GM18517 (cell line): Measurements from ENCODE around the gene CTSC.
"Not testable (repeated sequence)": the region's sequence is repeated elsewhere in the genome, so short reads cannot be mapped to it uniquely, and the experiment has no call there.

Experiments used
- ATAC-seq: cut with Tn5 transposase; IDR thresholded peaks from one replicate; pipeline ENCODE4 v1.9.1; 2021; ENCODE audit warnings: mild to moderate bottlenecking, moderate library complexity; ENCODE audit not compliant: unreplicated experiment

Gene CTSC

GRCh38 chr11:88292171-88292843 is 45.2 kb downstream of the CTSC start:
- no peak for ATAC-seq

- ATAC-seq, result no peak
Measured at GRCh38 chr11:88288560-88288959, 49.0 kb downstream of the CTSC start.

- ATAC-seq, result no peak
Measured at GRCh38 chr11:88284336-88285050, 53.0 kb downstream of the CTSC start.

- no peak for ATAC-seq
Measured at GRCh38 chr11:88282747-88283515, 54.6 kb downstream of the CTSC start.

- ATAC-seq, result no peak
Measured at GRCh38 chr11:88281317-88281712, 56.2 kb downstream of the CTSC start.

GRCh38 chr11:88280673-88281316 is 56.7 kb downstream of the CTSC start:
- no peak for ATAC-seq

GRCh38 chr11:88277349-88277915 is 60.1 kb downstream of the CTSC start:
- no peak for ATAC-seq

- ATAC-seq, result no peak
Measured at GRCh38 chr11:88275636-88276035, 61.9 kb downstream of the CTSC start.

- ATAC-seq, result no peak
Measured at GRCh38 chr11:88266919-88267318, 70.6 kb downstream of the CTSC start.

- ATAC-seq, result no peak
Measured at GRCh38 chr11:88266157-88266556, 71.4 kb downstream of the CTSC start.

GRCh38 chr11:88259431-88259830 is 78.1 kb downstream of the CTSC start:
- no peak for ATAC-seq

- ATAC-seq, result no peak
Measured at GRCh38 chr11:88252208-88252607, 85.3 kb downstream of the CTSC start.

- no peak for ATAC-seq
Measured at GRCh38 chr11:88250566-88251242, 86.8 kb downstream of the CTSC start.

- no peak for ATAC-seq
Measured at GRCh38 chr11:88249706-88250105, 87.8 kb downstream of the CTSC start.

GRCh38 chr11:88246696-88247095 is 90.8 kb downstream of the CTSC start:
- no peak for ATAC-seq

- ATAC-seq, result not testable (repeated sequence)
Measured at GRCh38 chr11:88245576-88245975, 92.0 kb downstream of the CTSC start.
